ENCODE data around the gene COL6A3.

COL6A3 gene

DNA sequence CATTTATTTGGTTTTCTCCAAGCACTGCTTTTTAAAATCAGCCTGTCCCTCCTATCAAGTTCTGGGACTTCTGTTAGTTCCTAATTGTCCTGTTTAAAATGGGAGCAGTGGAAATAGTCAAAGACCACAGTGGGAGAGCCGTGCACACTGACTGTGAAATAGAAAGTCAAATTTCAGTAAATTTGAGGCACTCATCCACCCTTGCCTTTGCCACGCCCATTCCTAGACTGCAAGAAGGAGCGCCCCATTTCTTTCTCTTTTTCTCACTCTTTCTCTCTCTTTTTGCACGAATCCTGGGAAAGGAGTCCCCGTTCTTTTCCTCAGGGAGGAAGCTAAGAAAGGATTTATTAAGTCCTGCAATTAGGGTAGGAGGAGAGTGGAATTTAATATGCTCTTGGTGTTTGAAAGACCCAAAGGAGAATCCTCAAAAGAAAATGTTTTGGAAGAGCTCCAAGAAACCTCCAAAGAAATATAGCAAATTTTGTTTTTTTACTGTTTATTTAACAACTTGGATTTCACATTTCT, 7.5 kb downstream of the COL6A3 start:
- Histone ChIP-seq H3K27me3 (no peaks in the 10 kb centered on the region), H3K4me1 (no peaks in the 10 kb centered on the region), H3K4me3 (no peak overlapping the region), H4K20me1 (no peaks in the 10 kb centered on the region), H3K9ac (no peak overlapping the region), H3K9me3 (no peaks in the 10 kb centered on the region), H3K27ac (no peak overlapping the region), H3K36me3 (no peaks in the 10 kb centered on the region), H3K4me2 (no peak overlapping the region)
- no peak for TF ChIP-seq Cebpa-rat (IDR thresholded peaks at IDR 0.05)

DNA sequence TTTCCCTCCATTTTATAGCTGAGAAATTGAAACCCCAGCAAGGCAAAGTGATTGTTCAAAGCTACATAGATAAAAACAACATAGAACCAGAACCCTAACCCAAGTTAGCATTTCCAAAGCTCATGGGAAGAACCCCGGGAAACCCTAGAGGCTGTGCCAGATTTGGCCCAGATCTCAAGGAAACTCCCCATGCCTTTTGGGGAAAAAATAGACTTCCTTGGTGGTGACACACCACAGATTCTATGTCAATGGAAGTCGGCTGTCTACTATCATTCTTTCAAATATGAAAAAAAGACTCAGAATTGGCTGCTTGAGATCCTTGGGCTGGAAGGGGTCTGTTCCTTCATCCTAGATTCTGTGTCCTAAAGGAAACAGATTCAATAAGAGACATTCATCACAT, 8.4 kb downstream of the COL6A3 start:
- no peaks in the 10 kb centered on the region for H3K9me3 ChIP-seq
- H3K4me3 ChIP-seq: no peak overlapping the region
- no peaks in the 10 kb centered on the region for H4K20me1 ChIP-seq
- H3K9ac ChIP-seq: no peak overlapping the region
- H3K36me3 ChIP-seq: no peaks in the 10 kb centered on the region
- no peak overlapping the region for H3K27ac ChIP-seq
- H3K4me2 ChIP-seq: no peak overlapping the region
- no peak for TF ChIP-seq Cebpa-rat (IDR thresholded peaks at IDR 0.05)
- no peaks in the 10 kb centered on the region for H3K4me1 ChIP-seq
- no peaks in the 10 kb centered on the region for H3K27me3 ChIP-seq

DNA sequence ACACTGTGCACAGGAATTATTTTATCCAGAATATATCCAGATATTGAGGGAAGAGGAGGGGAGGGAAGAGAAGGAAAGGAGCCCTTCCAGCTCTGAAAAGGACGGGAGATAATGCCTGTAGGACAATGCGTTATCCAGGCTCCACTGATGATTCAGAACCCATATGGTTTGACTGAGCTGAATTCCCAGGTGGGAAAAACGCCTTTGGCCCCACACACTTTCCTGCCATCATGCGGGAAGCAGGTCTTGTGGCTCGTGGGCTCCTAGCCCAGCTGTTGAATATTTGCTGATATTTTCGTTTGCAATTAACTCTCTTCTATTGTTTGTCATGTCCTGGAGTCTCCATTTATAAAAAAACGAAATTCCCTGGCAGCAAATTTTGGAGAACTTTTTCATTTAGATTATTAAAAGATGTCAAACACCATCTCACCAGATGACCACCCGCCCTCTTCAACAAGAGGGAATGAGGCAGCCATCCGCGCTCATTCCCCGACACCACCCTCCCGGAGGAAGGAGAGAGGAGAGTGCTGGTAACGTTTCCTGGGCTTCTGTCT, 8.9 kb downstream of the COL6A3 start:
- Histone ChIP-seq H3K4me2 (no peak overlapping the region), H3K4me3 (no peak overlapping the region)

DNA sequence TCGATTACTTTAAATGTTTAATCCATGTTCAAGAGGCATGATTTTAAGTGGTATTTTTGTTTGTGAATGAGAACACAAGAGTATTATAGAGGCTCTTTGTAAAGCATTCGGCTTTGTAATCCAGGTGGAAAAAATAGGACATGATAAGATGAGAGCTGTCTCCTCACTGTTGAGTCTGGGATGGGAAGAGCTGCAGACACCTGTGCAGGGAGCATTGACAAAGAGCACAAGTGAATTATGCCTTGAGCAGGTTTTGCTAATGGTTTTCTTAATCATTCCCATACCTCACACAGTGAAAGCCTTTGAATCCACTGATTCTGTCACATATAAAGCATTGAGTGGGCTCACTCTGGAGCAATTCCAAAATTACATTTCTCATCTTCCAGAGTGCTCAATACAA, 9.6 kb downstream of the COL6A3 start:
- no peaks in the 10 kb centered on the region for H3K9me3 ChIP-seq
- no peaks in the 10 kb centered on the region for H4K20me1 ChIP-seq
- H3K27me3 ChIP-seq: no peaks in the 10 kb centered on the region
- H3K4me2 ChIP-seq: no peak overlapping the region
- no peak overlapping the region for H3K9ac ChIP-seq
- H3K4me1 ChIP-seq: no peaks in the 10 kb centered on the region
- H3K27ac ChIP-seq: no peak overlapping the region
- H3K36me3 ChIP-seq: no peaks in the 10 kb centered on the region
- no peak for TF ChIP-seq Cebpa-rat (IDR thresholded peaks at IDR 0.05)
- no peak overlapping the region for H3K4me3 ChIP-seq

More for the DNA sequence above, 8.9 kb downstream of the COL6A3 start:
- Histone ChIP-seq H3K9ac (no peak overlapping the region), H3K27me3 (no peaks in the 10 kb centered on the region), H3K36me3 (no peaks in the 10 kb centered on the region), H3K9me3 (no peaks in the 10 kb centered on the region), H4K20me1 (no peaks in the 10 kb centered on the region), H3K4me1 (no peaks in the 10 kb centered on the region), H3K27ac (no peak overlapping the region)
- no peak for TF ChIP-seq Cebpa-rat (IDR thresholded peaks at IDR 0.05)

DNA sequence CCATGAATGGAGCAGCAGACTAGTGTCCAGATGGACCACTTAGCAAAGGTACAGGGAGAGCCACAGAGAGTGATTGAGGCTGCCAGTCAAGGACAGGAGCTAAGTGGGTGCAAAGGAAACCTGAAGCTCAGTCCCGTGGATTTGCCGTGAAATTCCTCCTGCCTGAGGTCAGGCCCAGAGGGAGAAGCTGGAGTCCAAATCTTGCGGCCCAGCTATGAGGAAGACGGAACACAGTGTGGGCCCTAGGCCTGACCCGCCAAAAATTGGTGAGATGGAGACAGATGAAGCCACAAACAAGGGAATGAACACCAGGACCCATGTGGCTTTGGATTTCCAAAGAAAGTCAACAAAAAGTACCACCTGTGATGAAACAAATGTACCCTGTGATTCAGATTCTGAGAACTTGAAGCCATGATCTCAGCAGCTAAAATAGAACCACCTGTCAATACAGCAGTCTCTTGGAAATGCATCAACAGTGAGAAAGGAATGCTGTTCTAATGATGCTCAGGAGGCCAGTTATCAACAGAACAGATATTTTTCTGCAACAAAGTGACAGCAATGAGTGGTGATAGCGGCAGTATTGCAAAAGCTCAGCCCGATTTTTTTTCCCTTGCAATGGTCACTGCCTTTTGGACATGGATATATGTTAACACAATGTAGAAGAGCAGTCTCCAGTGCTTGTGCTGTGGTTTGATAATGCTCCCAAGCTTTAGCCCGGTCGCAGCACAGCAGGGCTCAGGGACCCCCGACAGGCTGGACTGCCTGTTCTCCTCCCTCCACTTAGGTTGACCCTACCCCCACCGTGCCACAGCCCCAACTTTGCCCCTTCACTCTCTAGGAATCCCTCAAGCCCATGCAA, 10.7 kb downstream of the COL6A3 start:
- Histone ChIP-seq H4K20me1 (no peaks in the 10 kb centered on the region), H3K9ac (no peak overlapping the region), H3K4me3 (no peak overlapping the region), H3K27me3 (no peaks in the 10 kb centered on the region), H3K4me2 (no peak overlapping the region), H3K4me1 (no peaks in the 10 kb centered on the region), H3K27ac (no peak overlapping the region), H3K9me3 (no peaks in the 10 kb centered on the region), H3K36me3 (no peaks in the 10 kb centered on the region)
- no peak for TF ChIP-seq Cebpa-rat (IDR thresholded peaks at IDR 0.05)

DNA sequence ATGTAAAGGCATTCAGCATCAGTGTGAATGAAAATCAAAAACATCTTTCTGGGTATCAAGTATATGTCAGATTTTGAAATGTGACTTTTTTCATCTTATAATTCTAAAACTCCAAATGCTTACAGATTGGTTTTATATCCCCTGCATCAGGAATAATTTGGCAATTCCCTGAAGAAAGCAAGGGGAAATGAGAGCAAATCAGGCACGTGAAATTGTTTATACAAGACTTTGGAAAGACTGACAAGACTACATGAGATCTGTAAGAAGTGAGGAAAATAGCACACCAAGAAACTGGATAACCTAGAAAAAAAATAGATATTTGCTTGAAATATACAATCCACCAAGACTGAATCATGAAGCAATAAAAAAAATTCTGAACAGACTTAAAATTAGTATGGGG, 13.8 kb downstream of the COL6A3 start:
- no peaks in the 10 kb centered on the region for H4K20me1 ChIP-seq
- TF ChIP-seq Cebpa-rat (IDR thresholded peaks at IDR 0.05): no peak
- no peaks in the 10 kb centered on the region for H3K27me3 ChIP-seq
- H3K27ac ChIP-seq: no peak overlapping the region
- no peak overlapping the region for H3K4me2 ChIP-seq
- no peaks in the 10 kb centered on the region for H3K36me3 ChIP-seq
- H3K4me1 ChIP-seq: no peaks in the 10 kb centered on the region
- H3K9ac ChIP-seq: no peak overlapping the region
- no peak overlapping the region for H3K4me3 ChIP-seq
- H3K9me3 ChIP-seq: no peaks in the 10 kb centered on the region

DNA sequence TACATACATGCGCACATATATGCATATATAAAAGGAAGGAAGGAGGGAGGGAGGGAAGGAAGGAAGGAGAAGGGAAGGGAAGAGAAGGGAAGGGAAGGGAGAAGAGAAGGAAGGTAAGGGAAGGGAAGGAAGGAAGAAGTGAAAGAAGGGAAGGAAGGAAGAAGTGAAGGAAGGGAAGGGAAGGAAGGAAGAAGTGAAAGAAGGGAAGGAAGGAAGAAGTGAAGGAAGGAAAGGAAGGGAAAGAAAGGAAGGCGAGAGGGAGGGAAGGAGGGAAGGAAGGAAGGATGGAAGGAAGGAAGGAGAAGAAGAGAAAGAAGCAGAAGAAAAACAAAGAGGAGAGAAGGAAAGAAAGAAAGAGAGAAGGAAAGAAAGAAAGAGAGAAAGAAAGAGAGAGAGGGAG, 16.9 kb downstream of the COL6A3 start:
- Histone ChIP-seq H3K9me3 (no peaks in the 10 kb centered on the region), H3K4me2 (no peak overlapping the region), H3K27ac (no peak overlapping the region), H3K27me3 (no peaks in the 10 kb centered on the region), H3K36me3 (no peaks in the 10 kb centered on the region), H3K4me1 (no peaks in the 10 kb centered on the region), H3K9ac (no peak overlapping the region), H4K20me1 (no peaks in the 10 kb centered on the region), H3K4me3 (no peak overlapping the region)
- TF ChIP-seq Cebpa-rat (IDR thresholded peaks at IDR 0.05): no peak

DNA sequence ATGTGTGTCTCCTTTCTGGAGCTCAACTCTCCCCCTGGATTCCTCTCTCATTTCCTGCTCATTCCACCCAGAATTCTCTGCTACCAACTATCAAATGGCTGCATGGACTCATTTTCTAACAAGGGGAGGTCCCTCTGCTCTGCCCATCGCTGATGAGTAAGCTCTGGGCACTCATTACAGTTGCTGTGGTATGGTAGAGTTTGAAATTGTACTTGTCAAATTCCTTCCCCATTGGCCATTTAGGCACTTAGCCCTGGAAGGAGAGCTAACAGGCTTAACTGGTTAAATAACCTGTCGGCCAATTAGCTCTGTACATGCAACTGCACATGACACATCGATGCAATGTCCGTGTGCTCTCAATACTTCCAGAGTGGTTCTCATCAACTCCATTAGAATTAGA, 20.4 kb downstream of the COL6A3 start:
- H3K9me3 ChIP-seq: no peaks in the 10 kb centered on the region
- no peaks in the 10 kb centered on the region for H4K20me1 ChIP-seq
- no peak overlapping the region for H3K4me2 ChIP-seq
- no peaks in the 10 kb centered on the region for H3K4me1 ChIP-seq
- H3K36me3 ChIP-seq: no peaks in the 10 kb centered on the region
- H3K9ac ChIP-seq: no peak overlapping the region
- TF ChIP-seq Cebpa-rat (IDR thresholded peaks at IDR 0.05): no peak
- H3K27me3 ChIP-seq: no peaks in the 10 kb centered on the region
- H3K4me3 ChIP-seq: no peak overlapping the region
- no peak overlapping the region for H3K27ac ChIP-seq

DNA sequence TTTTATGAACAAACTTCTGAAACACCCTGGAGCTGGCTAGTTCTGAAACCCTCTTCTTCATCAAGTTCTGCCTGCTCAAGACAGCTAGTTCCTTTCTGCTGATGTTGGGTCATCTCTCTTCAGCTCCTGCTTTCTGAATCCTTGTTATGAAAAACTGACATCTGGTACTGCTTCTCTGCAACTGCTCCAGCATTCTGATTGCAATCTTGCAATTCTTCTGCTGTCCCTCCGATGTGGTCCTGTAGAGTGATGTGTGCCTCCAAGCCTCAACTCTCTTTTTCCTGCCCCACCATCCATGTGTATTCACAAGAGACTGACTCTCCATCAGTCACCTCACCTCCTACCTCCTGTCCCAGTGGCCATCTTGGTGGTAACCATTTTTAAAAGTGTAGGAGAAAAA, 21.8 kb downstream of the COL6A3 start:
- H4K20me1 ChIP-seq: no peaks in the 10 kb centered on the region
- no peaks in the 10 kb centered on the region for H3K9me3 ChIP-seq
- no peaks in the 10 kb centered on the region for H3K27me3 ChIP-seq
- no peaks in the 10 kb centered on the region for H3K4me1 ChIP-seq
- H3K27ac ChIP-seq: no peak overlapping the region
- H3K4me3 ChIP-seq: no peak overlapping the region
- H3K4me2 ChIP-seq: no peak overlapping the region
- no peak for TF ChIP-seq Cebpa-rat (IDR thresholded peaks at IDR 0.05)
- no peaks in the 10 kb centered on the region for H3K36me3 ChIP-seq
- H3K9ac ChIP-seq: no peak overlapping the region

DNA sequence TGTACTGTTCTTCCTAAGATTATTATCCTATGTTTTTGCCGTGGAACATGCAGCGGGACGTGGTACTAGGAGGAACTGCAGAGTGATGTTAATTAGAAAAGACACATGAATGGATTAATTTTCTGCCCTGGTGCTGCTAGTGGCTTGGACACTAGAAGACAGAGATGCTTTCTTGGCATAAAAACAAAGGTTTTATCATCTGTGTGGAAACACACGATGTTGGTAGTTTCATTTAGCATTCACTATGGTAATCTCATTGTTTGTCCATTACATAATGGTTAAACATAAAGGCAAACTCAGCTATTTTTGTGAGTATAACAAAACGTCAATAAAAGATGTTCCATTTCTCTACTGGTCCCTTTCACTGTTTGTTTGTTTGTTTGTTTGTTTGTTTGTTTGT, 22.8 kb downstream of the COL6A3 start:
- no peak for TF ChIP-seq Cebpa-rat (IDR thresholded peaks at IDR 0.05)
- no peaks in the 10 kb centered on the region for H3K36me3 ChIP-seq
- no peaks in the 10 kb centered on the region for H4K20me1 ChIP-seq
- no peak overlapping the region for H3K4me3 ChIP-seq
- H3K9me3 ChIP-seq: no peaks in the 10 kb centered on the region
- no peaks in the 10 kb centered on the region for H3K27me3 ChIP-seq
- H3K27ac ChIP-seq: no peak overlapping the region
- H3K9ac ChIP-seq: no peak overlapping the region
- no peaks in the 10 kb centered on the region for H3K4me1 ChIP-seq
- H3K4me2 ChIP-seq: no peak overlapping the region
